Gastrocnemius medialis (tissue), 4 donors: Measurements from ENCODE around the gene RTP2.

Experiments used
- CTCF ChIP-seq, 5 experiments: fragments of 450-650 bp in 3 of 5; fragments of 200-600 bp in 2 of 5; sonication (generic) in 2 of 5; IDR thresholded peaks in 4 of 5; conservative IDR thresholded peaks in 1 of 5; 1 replicate in 4 of 5; 2 replicates in 1 of 5; pipeline ENCODE4 v1.5.1; 2016 to 2019; ENCODE audit warnings: antibody characterized with exemption in 5 of 5, mild to moderate bottlenecking in 3 of 5, moderate library complexity in 3 of 5
- POLR2A ChIP-seq, 2 donors: fragments of 450-650 bp; IDR thresholded peaks; one replicate each; pipeline ENCODE4 v1.6.1; 2017; ENCODE audit warnings: antibody characterized with exemption in 2 of 2, mild to moderate bottlenecking in 2 of 2, moderate library complexity in 2 of 2

DNA sequence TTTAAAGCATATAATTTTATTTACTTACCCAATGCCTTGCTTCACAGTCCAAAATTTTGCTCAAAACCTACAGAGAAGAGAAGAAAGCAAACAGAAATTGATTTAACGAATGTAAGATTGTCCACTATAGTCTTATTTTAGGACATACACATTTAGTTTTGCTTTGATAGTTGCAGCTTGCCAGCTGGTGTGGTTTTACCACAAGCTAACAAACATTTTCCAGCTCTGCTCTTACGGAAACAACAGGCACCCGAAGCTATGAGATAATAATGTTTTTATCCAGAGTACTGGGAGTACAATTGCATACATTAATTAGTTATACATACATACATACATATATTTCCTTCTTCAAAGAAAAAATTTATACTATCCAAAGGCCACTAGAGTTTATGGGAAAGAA lies 32.5 kb upstream of the RTP2 start:
- TF ChIP-seq POLR2A (IDR thresholded peaks at IDR 0.05) (no peak), CTCF (IDR thresholded peaks at IDR 0.05 in 4 of 5, conservative IDR thresholded peaks at IDR 0.05 in 1 of 5) (no peak)
